Esophagus muscularis mucosa (tissue), 3 donors: Measurements from ENCODE around the gene BNC2.

Source experiments
- CTCF ChIP-seq, 3 experiments: fragments of 200-600 bp in 2 of 3; fragments of 450-650 bp in 1 of 3; sonication (generic) in 2 of 3; IDR thresholded peaks; one replicate each; pipeline ENCODE4 v1.5.1; 2017 to 2019; ENCODE audit warnings: antibody characterized with exemption in 3 of 3, mild to moderate bottlenecking in 2 of 3, moderate library complexity in 1 of 3
- POLR2AphosphoS5 ChIP-seq, 2 donors: sonication (generic); formaldehyde crosslinking; IDR thresholded peaks; one replicate each; pipeline ENCODE4 v1.6.1; 2017; ENCODE audit warnings: antibody characterized with exemption in 2 of 2

GRCh38 chr9:16668734-16669295 lies 201.7 kb downstream of the BNC2 start:
- TF ChIP-seq CTCF (IDR thresholded peaks at IDR 0.05) (no peak), POLR2AphosphoS5 (IDR thresholded peaks at IDR 0.05) (no peak)
